GM19463 (cell line): Measurements from ENCODE around the gene D2HGDH.
A peak's percentile ranks its signal among the peaks of the same experiment; 100 is the strongest.
"Not testable (repeated sequence)": the region's sequence is repeated elsewhere in the genome, so short reads cannot be mapped to it uniquely, and the experiment has no call there.

Experiments
- ATAC-seq: cut with Tn5 transposase; IDR thresholded peaks from one replicate; pipeline ENCODE4 v1.9.1; 2021; ENCODE audit warnings: mild to moderate bottlenecking, moderate library complexity; ENCODE audit not compliant: unreplicated experiment

The D2HGDH gene

GRCh38 chr2:241724975-241725870 lies 9.2 kb upstream of the D2HGDH start:
- ATAC-seq, result no peak

DNA sequence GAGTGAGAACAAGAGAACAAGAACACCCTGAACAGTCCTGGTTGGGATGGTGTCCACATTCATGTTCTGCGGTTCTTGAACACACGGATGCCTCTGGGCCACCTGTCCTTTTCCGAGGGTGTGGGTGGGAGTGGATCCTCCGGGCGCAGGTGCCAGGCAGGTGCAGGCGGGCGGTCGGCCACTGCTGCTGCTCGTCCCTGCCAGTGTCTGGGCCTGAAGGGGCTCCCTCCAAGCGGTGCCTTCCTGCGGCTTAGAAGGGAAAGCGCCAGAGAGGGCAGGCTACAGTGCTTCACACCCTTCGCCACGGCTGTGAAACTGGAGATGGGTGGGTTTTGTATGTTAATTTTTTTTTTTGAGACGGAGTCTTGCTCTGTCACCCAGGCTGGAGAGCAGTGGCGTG lies 8.0 kb upstream of the D2HGDH start:
- ATAC-seq, result no peak

GRCh38 chr2:241728000-241728399 lies 6.4 kb upstream of the D2HGDH start:
- no peak for ATAC-seq

DNA sequence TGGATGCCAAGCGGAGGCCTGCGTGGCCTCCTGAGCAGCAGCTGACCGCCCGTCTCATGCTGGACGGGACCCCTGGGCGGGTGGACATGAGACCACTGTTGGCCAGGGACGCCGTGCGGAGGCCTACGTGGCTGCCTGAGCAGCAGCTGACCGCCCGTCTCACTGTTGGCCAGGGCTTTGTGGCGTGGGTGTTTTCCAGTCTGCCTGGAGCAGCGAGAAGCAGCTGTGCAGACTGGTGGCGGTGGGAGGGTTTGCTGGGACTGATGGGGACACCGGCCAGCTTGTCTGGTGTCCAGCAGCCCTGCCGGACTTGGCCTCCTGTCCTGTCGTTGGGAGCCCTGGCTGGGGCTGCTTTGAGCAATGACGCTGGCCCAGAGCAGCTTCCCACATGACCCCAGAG lies 5.8 kb upstream of the D2HGDH start:
- ATAC-seq, result no peak

DNA sequence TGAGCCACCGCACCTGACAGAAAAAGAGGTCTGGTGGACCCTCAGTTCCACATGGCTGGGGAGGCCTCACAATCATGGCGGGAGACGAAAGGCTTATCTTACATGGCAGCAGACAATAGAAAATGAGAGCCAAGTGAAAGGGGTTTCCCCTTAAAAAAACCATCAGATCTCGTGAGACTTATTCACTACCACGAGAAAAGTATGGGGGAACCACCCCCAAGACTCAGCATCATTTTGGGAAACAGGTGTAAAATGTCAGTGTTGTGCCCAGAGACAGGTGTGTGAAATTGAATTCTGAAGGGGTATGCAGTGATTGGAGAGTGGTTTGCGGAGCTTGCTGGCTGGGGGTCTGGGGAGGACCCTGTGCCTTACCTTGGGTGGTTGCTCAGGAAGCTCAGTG lies 4.6 kb upstream of the D2HGDH start:
- no peak for ATAC-seq

GRCh38 chr2:241730671-241731293 lies 3.6 kb upstream of the D2HGDH start:
- no peak for ATAC-seq

- ATAC-seq, result not testable (repeated sequence)
Measured at GRCh38 chr2:241732513-241733186, 1.8 kb upstream of the D2HGDH start.

- no peak for ATAC-seq
Measured at GRCh38 chr2:241733391-241734207, 831 bp upstream of the D2HGDH start.

DNA sequence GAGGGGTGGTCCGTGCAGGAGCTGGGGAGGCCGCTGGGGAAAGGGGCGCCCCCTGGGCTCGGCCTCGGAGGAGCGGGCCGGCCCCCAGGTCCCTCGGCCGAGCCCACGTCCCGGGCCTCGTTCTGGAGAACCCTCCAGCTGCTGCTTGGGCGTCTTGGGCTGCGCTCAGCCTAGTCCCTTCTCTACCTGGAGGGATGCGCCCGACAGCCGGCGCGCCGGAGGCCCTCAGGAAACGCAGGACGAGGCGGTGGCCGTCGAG lies 293 bp upstream of the D2HGDH start:
- ATAC-seq, result peak; percentile 15

DNA sequence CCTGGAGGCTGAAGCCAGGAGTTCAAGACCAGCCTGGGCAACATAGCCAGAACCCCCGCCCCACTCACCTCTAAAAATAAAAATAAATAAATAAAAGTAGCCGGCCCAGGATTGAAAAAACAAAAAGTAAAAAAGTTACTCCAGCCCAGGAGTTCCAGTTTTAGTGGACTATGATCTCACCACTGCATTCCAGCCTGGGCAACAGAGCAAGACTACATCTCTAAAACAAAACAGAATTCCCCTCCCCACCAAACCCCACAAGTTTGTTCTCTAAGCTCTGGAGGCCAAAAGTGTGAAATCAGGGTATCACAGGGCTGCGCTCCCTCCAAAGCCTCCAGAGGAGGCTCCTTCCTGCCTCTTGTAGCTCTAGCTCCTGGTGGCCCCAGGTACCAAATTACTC lies 1.7 kb downstream of the D2HGDH start:
- no peak for ATAC-seq

DNA sequence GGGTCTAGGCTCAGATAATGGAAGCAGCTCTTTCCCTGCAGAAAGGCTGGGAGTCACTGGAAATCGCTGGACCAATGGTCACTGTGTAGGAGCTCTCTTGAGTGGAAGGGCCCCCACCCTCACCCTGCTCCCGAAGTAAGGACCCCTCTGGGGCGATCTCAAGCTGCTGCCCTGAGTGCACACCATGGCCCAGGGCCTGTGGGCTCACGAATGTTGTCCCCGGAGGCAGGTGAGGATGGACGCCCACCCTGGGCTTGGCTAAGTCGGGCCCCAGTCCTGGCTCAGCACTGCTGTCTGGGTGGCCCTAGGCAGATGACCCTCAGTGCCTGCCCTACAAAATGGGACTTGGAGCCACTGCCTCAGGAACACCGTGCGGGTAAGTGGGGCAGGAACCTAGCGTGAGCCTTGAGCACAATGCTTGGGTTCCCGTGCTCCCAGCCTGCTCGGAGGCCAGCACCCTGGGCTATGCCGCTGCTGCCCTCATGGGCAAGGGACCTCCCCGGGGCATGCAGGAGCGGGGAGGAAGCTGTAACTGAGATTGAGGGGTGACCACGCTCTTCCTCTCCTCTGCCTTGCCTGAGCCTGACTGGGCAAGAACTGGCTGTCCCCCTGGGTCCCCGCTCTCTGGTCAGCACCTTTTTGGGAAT lies 3.7 kb downstream of the D2HGDH start:
- ATAC-seq, result no peak

GRCh38 chr2:241739177-241739576 lies 4.7 kb downstream of the D2HGDH start:
- ATAC-seq, result no peak

DNA sequence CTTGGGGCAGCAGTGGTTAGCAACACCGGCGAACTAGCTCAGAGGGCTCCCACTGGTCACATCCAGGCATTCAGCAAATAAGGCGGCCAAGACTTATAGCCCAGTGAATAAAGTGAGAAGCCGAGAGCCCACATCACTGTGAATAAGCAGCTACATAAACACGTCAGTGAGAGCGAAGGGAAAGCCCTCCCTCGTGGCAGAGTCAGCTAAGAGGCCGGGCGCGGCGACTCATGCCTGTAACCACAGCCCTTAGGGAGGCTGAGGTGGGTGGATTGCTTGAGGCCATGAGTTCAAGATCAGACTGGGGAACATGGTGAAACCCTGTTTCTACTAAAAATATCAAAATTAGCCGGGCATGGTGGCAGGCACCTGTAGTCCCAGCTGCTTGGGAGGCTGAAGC lies 5.2 kb downstream of the D2HGDH start:
- no peak for ATAC-seq

GRCh38 chr2:241741016-241741415 lies 6.6 kb downstream of the D2HGDH start:
- no peak for ATAC-seq

GRCh38 chr2:241742320-241742939 lies 8.0 kb downstream of the D2HGDH start:
- ATAC-seq, result no peak

- not testable (repeated sequence) for ATAC-seq
Measured at GRCh38 chr2:241743008-241743407, 8.6 kb downstream of the D2HGDH start.

- no peak for ATAC-seq
Measured at GRCh38 chr2:241743620-241744019, 9.2 kb downstream of the D2HGDH start.

DNA sequence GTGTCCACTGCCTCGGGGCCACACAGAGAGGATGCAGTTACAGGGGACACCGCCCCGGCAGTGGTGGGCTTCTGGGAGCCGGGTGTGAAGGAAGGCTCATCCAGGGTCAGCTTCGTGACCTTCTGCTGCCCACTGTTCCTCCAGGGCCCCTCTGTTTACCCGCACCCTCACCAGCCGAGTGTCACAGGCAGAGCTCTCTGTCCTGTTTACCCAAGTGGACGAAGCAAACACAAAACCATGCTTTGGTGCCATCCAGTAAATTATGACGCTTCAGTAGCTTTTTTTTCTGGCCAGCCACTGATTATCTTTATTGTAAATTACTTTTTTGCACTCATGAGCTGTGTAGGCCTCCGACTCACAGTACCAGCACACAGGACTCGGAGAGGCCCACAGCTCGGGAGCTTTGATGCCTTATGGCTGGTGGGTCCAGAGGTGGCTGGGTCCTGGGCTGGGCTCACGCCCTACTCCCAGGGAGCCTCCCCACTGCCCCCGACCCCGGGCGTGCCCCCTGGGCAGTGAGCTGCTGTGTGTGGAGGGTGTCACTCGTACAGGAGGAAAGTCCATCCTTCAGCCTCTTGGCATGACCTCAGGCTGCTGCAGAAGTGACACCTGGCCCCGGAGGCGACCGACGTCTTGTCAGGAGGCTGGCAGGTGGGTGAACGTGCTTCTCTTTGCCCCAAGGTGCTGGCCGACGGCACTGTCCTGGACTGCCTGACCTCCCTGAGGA lies 9.8 kb downstream of the D2HGDH start:
- ATAC-seq, result no peak

DNA sequence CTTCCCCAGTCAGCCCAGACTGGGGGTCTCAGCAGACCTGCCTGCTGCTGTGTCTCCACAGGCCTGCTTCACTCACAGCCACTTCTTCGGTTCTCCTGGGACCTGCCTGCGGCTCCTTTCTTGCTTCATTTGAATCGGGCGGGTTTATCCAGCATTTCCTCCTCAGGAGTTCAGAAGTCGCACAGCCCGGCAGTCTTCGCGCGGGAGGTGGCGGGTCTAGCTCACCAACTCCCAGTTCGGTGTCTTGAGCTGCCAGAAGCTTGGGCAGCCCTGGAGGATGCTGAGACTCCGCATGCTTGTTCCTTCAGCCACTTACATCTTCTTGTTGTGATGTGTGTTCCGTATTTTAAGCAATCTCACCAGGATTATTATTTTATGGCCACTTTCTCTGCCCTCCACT lies 10.8 kb downstream of the D2HGDH start:
- no peak for ATAC-seq

DNA sequence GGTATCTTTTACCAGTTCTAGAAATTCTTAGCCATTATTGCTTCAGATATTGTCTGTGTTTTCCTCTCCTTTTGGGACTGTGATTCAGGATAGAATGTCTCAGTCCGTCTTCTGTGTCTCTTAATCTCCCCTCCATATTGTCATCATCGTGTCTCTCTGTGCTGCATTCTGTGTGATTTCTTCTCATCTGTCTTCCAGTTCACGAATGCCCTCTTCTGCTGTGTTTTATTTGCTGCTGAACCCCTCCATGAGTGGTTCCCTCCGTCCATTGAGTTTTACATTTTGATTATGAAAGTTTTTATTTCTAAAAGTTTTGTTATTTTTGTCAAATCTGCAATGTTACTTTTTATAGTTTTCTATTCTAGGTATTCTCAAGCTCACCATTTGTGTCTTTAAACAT lies 11.7 kb downstream of the D2HGDH start:
- no peak for ATAC-seq
